ENCODE results near the gene AK1.

DNA sequence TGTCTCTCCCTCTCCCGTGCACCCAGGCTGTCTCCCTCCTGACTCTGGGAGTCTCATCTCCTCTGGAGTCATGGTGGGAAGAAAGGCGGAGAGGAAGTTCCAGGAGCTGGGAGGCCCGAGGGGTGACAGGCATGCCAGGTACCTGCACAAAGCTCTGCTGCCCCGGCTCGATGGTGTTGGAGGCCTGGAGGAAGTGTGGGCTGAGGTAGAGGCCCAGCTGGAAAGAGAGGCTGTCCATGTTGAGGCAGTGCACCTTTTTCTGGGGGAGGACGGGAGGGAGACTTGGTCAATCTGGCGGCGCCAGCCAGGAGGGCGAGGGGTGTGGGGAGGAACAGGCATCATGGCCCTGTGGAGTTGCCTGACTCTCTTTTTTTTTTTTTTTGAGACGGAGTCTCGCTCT, 58.9 kb downstream of the AK1 start:
- no peak for TF ChIP-seq POLR2AphosphoS5 (IDR thresholded peaks at IDR 0.05)
- TF ChIP-seq POLR2A (IDR thresholded peaks at IDR 0.05), result no peak
